CD4-positive, alpha-beta T cell treated with Interleukin-17A for 1 hour (primary cell): ENCODE measurements around the gene TSKS.

Source experiments
- DNase-seq: peaks from one replicate; pipeline ENCODE4 v3.0.0-alpha.2; 2020

Gene TSKS

DNA sequence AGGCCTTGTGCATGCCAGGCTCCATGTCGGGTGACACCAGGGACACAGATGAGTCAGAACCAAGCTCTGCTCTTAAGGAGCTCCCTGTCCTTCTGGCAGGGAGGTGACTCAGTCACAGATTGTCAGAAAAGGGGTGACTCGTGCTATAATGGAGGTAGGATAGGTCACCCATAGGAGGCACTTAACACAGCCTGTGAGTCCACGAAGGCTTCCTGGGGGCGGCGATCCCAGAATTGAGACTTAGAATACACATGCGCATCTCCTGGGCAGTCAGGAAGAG, 30.4 kb upstream of the TSKS start:
- no peak for DNase-seq

GRCh38 chr19:49792829-49793560, 29.9 kb upstream of the TSKS start:
- DNase-seq, result no peak

DNA sequence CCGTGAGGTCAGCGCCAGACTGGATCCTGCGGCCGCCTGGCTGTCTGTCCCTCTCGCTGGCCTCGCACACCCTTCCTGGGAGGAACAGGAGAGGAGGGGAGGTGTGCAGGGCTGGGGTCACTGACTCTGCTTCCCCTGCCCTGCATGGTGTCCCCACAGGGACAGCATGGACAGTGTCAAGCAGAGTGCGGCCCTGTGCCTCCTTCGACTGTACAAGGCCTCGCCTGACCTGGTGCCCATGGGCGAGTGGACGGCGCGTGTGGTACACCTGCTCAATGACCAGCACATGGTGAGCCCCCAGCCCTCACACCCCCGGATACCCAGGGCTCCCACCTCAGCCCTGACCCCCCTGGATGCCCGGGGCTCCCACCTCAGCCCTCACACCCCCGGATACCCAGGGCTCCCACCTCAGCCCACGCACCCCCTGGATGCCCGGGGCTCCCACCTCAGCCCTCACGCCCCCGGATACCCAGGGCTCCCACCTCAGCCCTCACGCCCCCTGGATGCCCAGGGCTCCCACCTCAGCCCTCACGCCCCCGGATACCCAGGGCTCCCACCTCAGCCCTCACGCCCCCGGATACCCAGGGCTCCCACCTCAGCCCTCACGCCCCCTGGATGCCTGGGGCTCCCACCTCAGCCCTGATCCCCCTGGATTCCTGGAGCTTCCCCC, 28.8 kb upstream of the TSKS start:
- no peak for DNase-seq

DNA sequence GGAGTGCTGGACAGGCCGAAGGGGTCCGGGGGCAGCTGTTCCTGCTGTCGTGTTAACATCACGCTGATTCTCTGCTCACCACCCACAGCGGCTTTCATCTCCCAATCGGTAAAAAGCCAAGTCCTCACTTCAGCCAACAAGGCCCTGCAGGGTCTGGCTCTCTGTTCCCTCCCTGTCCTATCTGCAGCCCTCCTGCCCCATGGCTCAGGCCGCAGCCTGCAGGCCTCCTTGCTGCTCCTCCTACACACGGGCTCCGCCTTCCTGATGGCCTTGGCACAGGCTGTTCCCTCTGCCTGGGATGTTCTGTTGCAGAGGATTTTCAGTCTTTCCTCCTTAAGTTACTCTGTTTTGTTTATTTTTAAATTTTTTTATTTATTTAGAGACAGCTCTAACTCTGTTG, 27.8 kb upstream of the TSKS start:
- no peak for DNase-seq

- no peak for DNase-seq
These were observed 25.8 kb upstream of the TSKS start for GRCh38 chr19:49788857-49789256.

DNA sequence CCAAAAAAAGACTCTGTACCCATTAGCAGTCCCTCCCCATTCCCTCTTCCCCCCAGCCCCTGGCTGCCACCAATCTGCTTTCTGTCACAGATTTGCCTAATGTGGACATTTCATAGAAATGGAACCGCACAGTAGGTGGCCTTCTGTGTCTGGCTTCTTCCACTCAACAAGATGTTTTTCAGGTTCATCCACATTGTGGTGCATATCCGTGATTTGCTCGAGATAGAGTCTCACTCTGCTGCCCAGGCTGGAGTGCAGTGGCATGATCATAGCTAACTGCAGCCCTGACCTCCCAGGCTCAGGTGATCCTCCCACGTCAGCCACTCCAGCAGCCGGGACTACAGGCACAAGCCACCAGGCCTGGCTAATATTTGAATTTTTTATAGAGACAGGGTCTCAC, 24.6 kb upstream of the TSKS start:
- no peak for DNase-seq

- no peak for DNase-seq
These were observed 23.3 kb upstream of the TSKS start for GRCh38 chr19:49786376-49786820.

DNA sequence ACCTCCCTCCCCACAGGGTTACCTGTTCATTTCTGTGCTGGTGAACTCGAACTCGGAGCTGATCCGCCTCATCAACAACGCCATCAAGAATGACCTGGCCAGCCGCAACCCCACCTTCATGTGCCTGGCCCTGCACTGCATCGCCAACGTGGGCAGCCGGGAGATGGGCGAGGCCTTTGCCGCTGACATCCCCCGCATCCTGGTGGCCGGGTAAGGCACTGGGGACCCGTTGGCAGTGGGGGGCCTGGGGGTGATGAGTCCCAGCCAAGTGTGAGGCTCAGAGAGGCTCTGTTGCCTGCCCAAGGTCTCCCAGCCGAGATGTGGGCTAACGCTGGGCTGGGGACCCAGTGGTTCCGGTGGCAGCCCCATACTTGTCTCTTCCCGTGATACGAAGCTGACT, 19.4 kb upstream of the TSKS start:
- DNase-seq, result no peak

DNA sequence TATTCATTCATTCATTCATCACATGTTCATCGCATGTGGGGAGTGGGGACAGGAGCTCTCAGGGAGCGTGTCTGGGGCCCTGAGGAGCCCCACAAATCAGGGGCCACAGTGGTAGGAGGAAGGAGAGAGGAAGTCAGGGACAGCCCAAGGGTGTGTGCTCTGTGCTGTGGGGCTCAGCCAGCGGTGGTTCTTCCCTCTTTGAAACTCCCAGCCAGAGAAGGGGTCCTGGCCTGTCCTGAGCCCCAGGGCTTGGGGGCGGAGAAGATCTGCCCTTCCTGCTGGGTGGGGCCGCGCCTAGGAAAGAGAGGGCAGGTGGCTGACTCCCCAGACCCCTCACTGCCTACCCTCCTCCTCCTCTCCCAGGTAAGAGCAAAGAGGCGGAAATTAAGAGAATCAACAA, 18.3 kb upstream of the TSKS start:
- DNase-seq, result no peak

DNA sequence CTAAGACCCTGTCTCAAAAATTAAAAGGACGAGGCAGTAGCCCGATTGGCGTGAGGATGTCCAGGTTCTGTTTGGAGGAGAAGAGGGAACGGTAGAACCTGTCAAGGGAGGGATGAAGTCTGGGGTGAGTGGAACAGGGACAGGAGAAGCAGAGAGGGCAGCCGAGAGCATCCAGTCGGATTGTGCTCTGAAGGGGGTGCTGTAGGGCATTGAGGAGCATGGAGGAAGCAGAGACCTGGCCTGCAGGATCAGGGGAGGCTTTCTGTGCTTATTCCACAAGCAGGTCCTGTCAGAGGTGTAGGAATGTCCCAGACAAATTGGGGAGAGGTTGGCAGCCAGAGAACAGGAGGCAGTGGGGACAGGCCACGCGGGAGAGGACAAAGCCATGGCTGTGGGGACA, 17.8 kb upstream of the TSKS start:
- DNase-seq, result no peak

DNA sequence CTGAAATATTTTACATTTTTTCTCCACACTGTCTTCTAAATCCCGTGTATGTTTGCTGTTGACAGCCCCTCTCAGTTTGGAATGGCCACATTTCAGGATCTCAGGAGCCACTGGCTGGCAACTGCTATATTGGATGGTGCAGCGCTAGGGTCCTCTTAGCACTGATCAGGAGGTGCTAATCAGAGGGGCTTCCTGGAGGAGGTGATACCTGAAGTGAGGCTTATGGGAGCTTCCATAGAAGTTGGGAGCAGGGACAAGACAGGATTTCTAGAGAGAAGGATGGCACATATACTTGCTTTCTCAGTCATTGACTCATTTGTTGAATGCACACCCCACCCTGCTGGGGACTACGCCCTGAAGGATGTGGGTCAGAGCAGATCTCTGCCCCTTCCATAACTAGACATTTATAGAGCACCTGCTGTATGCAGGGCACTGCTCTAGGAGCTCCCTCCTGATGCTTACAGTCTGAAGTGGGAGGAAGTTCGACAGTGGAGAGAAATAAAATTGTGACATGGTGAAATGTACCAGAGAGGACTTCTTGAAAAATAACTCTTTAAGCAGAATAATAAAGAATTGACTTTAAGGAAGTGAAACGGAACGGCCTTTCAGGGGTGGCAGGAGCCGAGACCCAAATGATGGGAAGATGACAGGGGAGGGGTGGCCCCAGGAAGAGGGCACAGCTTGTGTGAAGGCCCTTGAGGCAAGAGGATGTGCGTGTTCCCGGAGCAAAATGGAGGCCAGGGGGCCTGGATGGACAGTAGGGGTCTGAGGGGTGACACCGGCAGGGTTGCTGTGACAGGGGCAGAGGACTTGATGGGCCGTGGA, 16.8 kb upstream of the TSKS start:
- DNase-seq, result no peak

DNA sequence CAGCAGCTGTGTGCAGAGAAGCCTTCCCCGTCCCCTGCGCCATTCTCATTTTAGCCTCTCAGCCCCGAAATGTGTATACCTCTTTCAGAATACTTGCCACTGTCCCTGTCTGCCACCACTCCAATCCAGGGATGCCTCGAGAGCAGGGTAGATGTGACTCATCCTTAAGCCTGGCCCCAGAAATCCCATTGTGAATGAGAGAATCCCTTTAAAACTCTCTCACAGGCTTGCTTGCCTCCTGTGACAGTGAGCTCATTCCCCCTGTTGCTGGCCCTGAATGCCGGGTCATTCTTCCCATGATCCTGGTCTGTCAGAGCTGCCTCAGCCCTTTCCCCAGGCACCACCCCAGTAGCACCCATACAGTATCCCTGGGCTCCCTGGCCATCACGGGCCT, 13.3 kb upstream of the TSKS start:
- DNase-seq, result no peak

- no peak for DNase-seq
These were observed 12.8 kb upstream of the TSKS start for GRCh38 chr19:49775742-49776370.

DNA sequence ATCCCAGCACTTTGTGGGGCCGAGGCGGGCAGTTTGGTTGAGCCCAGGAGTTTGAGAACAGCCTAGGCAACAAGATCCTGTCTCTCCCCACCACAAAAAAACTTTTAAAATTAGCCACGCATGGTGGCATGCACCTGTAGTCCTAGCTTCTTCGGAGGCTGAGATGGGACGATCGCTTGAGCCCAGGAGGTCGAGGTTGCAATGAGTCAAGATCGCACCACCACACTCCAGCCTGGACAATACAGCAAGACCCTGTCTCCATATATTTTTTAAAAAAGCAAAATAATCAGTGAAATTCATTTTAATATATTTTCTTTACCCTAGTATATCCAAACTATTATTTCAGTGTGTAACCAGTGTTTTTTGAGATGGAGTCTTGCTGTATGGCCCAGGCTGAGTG, 11.9 kb upstream of the TSKS start:
- no peak for DNase-seq

GRCh38 chr19:49773663-49774350, 10.7 kb upstream of the TSKS start:
- no peak for DNase-seq

DNA sequence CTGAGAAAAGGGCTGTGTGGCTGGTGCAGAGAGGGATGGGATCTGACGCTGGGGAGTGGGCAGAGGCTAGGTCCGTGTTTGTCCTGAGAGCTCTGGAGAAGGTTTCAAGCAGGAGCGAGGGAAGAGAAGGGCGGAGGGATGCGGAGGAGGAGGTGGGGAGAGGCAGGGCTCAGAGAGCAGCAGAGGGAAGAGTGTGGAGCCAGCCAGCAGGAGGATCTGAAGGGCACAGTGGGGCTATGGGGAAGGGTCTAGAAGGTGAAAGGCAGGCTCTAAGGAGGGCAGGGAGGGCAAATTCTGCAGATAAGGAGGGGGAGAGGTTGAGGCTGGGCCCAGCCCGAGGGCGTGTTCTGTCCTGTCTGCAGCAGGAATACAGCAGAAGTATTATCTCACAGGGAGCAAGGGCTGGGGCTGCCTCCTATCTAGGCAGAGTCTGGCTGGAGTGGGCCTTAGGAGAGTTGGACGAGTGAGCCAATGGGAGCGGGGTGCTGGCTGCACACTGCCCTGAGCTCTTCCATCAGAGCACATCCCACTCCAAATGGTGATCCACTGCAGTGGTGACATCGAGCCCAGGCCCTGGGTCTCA, 9.8 kb upstream of the TSKS start:
- no peak for DNase-seq

GRCh38 chr19:49771674-49772139, 8.6 kb upstream of the TSKS start:
- DNase-seq, result no peak

DNA sequence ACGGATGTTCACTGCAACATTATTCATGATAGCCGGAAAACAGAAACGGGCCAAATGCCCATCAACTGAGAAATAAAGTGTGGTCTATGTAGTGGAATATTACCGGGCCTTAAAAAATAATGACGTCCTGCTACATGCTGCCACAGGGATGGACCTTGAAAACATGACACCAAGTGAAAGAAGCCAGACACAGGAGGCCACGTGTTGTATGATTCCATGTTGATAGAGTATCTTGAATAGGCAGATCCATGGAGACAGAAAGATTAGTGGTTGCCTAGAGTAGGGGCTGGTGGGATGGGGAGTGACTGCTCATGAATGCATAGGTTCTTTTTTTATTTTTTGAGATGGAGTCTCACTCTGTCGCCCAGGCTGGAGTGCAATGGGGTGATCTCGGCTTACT, 7.4 kb upstream of the TSKS start:
- DNase-seq, result no peak

GRCh38 chr19:49767967-49768581, 5.0 kb upstream of the TSKS start:
- DNase-seq, result no peak

- DNase-seq, result no peak
These were observed 4.3 kb upstream of the TSKS start for GRCh38 chr19:49767381-49767780.

- DNase-seq, result no peak
These were observed 3.8 kb upstream of the TSKS start, which contains the start of gene AP2A1 for GRCh38 chr19:49766930-49767299. TSS of gene AP2A1 (plus strand) at chr19:49767001. CDS start at chr19:49767134, 133 bp downstream.
